ENCODE results near the gene COTL1.

DNA sequence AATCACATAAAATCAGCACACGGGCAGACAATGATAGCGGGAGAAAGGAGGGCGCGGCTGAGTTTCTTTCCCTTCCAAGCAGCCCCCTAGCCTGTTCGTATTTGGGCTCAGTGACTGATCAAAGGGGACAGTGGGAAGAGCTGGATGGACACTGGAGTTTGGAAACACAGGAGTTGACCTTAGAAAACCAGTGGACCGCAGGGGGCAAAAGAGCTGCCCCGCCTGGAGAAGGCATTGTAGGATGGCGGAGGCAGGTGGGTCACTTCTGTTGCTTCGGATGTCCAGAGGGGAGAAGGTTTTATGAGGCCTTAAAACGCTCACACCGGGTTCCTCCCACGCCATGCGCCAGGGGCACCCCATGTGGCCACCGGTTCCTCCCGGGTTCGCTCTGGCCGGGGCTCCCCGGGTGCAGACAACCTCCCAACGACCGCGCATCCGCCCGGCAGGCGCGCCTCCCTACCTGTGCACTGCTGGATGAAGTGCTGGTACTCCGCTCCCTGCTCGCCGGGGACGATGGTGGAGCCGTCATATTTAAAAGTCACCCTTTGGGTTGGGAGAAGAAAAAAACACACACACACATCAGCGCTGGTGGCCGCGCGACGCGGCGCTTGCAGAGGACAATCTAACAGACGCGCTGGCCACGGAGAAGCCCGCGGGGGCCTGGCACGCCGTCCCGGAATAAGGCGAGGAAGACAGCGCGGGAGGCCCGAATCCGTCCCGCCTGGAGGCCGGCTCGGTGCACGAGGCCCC lies 662 bp downstream of the COTL1 start:
- TF ChIP-seq, protein P1, sequence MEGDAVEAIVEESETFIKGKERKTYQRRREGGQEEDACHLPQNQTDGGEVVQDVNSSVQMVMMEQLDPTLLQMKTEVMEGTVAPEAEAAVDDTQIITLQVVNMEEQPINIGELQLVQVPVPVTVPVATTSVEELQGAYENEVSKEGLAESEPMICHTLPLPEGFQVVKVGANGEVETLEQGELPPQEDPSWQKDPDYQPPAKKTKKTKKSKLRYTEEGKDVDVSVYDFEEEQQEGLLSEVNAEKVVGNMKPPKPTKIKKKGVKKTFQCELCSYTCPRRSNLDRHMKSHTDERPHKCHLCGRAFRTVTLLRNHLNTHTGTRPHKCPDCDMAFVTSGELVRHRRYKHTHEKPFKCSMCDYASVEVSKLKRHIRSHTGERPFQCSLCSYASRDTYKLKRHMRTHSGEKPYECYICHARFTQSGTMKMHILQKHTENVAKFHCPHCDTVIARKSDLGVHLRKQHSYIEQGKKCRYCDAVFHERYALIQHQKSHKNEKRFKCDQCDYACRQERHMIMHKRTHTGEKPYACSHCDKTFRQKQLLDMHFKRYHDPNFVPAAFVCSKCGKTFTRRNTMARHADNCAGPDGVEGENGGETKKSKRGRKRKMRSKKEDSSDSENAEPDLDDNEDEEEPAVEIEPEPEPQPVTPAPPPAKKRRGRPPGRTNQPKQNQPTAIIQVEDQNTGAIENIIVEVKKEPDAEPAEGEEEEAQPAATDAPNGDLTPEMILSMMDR (IDR thresholded peaks at IDR 0.05; ENCODE audit: low read depth, low read length, missing input control), result no peak
- no peak for TF ChIP-seq YY1 (IDR thresholded peaks at IDR 0.05)
- TF ChIP-seq TAF1 (conservative IDR thresholded peaks at IDR 0.05), result no peak
- TF ChIP-seq, protein P2, sequence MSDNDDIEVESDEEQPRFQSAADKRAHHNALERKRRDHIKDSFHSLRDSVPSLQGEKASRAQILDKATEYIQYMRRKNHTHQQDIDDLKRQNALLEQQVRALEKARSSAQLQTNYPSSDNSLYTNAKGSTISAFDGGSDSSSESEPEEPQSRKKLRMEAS (IDR thresholded peaks at IDR 0.05), result no peak

Measured in liver (tissue), 3 donors.